GM21576 (cell line): Measurements from ENCODE around the gene GFM1.

Experiments used
- ATAC-seq: cut with Tn5 transposase; IDR thresholded peaks from one replicate; pipeline ENCODE4 v1.9.1; 2021; ENCODE audit warnings: mild to moderate bottlenecking, moderate library complexity; ENCODE audit not compliant: unreplicated experiment

The GFM1 gene

DNA sequence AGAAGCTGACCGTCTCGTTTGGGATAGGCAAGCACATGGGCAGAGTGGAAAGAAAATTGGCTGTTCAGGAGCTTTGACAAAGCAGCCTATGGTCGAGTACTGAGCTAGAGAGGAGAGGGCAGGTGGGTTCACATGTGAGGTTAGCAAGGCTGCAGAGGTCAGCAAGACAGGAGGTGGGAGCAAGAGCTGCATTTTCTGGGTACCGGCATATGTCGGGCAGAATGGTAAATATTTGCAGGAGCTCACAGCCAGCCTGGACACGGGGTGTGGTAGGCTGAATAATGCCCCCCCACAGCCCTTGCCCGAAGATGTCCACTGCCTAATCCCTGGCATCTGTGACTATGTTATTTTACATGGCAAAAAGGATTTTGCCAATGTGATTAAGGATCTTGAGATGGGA, 79.7 kb downstream of the GFM1 start:
- no peak for ATAC-seq

DNA sequence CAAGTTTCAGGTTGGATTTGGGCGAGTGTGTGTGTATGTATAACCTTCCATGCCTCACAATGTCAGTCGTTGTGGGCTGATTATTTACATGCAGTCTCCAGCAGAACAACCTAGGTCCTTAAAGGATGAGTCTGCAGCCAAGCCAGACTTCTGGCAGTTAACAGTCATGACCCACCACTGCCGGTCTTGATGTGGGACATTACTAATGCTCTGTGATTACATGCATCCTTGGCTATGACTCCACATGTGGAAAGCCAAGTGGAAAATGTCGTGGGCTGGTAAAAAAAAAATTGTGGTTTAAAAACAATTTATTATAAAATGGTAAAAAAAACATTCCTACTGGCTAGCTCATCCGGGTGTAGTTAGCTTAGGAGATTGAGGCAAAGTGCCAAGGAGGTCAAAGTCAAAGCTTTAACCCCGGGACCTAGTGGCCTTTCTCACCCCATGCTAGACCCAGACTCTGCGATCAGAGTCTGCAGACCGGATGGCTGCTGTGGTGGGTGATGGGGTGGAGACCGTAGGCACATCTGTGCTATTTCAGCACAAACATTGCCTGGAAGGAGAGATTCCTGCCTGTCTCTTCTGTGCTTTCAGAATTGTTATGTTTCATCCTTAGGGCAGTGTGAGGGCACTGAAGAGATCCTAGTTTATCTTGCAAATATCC, 81.2 kb downstream of the GFM1 start:
- ATAC-seq, result no peak

DNA sequence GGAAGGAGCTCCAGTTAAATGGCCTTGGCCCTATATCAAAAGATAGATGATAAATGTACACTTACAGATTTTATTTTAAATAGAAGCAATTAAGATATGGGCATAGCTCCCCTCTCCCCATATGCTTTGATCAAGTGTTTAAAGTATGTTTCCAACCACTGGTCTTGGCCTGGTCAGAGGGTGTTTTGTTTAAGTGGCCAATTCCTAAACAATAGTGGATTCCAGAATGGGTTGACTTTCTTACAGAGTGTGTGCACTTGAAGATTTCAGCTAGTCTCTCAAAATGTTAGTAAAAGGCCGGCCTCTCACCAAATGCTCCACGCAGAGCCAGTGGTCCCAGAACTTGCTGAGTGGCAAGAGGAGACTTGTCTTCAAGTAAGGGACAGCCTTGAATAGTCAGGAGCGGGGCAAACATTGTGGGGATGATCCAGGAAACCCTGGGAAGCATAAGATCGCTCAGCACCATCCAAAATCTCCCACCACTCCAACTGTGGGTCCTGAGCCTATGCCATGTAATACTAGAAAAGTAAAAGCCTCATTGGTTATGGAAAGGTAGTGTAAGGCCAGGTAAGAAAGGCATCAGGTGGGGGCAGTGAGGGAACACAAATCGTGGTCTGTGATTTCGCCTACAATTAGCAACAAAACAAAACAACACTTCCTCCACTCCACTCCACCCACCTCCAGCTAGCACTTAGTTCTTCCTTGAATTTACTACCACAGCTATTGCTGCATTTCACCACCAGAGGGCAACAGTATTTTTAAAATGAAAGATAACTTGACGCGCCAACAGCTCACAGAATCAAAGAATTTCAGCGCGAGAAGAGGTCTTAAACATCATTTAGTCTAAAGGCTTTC, 83.1 kb downstream of the GFM1 start:
- ATAC-seq, result peak; percentile 63

GRCh38 chr3:158728061-158728377, 83.7 kb downstream of the GFM1 start:
- no peak for ATAC-seq

GRCh38 chr3:158728851-158729250, 84.5 kb downstream of the GFM1 start:
- ATAC-seq, result no peak

- ATAC-seq, result no peak
Measured at GRCh38 chr3:158731486-158731885, 87.2 kb downstream of the GFM1 start.

DNA sequence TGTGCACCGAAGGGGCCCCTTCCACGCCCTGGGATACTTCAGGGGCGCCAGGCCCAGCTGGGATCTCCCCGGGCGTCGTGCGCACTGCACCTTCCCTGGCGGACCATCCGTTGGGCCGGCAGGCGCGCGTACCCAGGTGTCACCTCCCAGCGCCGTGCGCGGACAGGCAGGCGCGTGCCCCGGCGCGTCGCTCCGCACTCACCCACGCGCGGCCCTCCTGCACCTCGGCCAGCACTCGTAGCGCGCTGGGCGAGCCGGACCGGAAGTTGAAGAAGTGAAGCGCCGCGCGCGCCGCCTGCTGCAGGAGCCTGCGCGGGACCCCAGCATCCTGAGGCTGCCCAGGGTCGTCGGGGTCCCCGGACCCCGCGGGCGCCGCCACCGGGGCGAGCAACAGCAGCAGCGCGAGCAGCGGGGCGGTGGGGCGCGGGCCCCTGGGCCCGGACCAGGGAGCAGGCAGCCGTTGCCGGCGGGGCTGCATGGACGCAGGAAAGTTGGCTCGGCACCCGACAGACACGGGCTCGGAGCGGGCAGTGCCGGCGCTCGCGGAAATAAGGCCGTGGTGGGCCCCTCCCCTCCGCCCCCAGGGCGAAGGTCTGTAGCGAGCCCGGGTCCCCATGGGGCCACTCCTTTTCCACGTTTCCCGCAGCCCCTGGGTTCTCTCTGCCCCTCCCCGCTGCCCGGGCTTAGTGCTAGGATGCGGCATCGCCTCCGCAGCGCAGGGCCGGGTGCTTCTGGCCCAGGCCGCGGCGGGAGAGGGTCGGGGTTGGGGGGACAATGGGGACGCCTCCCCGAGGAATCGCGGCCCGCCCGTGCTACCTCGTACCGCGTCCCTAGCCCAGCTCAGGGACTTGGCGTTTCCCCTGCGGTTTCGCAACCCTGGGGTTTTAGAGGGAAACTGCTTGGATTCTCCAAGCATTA, 87.9 kb downstream of the GFM1 start, which contains the start of gene RARRES1:
Gene RARRES1, minus strand, starts transcription at position 520 of the 918 bp plus-strand sequence. Its CDS starts 42 bp downstream, at position 478.
- peak; percentile 68 for ATAC-seq

DNA sequence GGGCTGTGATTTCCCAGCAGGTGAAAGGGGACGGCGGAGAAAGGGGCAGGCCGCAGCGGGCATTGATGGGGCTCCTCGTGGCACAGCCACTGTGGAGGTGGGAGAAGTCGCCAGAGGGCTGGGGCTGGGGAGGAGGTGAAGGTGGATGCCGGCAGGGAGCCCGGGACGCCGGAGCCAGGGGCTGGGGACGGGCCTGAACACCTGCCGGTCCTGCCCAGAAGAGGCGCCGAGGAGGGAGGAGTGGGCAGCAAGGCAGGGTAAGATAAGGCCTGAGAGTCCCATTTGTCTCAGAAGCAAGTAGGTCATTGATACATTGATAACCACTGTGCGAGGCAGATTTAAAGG, 88.5 kb downstream of the GFM1 start:
- ATAC-seq, result no peak

DNA sequence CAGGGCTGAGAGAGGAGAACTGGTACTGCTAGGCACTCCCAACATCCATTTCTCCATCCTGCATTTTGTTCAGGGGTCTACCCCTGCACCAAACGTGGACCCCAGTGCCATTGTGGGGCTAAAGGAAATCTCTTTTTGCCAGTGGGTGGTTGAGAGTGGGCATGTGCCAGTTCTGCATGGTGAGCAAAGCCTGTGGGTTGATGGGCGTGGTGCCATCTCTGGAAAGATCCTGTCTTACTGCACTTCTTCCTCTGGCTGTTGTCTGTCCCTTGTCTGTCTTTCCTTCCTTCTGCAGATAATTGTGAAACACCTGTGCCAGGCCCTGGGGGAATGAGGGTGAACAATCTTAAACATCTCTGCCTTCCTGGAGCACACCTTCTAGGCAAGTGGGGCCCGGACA, 89.3 kb downstream of the GFM1 start:
- no peak for ATAC-seq

- ATAC-seq, result no peak
Measured at GRCh38 chr3:158735296-158736033, 91.1 kb downstream of the GFM1 start.

GRCh38 chr3:158737410-158737809, 93.1 kb downstream of the GFM1 start:
- no peak for ATAC-seq

DNA sequence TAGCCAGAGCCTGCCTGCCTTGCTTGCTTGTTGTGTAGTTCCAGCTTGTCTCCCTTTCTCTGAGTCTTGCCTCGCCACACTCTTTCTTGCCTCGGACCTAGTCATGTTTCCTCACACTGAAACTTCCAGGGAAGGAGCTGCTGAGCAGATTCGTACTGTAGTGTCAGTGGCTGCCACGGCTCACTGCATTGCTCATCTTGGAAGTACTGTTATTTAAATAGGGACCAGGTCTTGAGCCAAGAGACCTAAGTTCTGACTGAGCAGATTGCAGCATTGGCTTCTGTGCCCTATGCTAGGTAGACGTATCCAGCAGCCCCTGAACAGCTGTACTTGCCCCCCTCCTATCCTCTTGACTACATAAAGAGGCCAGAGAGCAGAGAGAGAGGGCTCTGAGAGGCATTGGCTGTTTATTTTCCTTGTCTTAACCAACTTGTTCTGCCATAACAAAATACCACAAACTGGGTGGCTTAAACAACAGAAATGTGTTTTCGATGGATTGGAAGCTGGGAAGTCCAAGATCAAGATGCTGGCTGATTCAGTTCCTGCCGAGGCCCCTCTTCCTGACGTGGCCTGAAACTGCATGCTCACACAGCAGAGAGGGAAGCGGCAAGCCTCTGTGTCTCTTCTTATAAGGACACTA, 93.8 kb downstream of the GFM1 start:
- no peak for ATAC-seq

DNA sequence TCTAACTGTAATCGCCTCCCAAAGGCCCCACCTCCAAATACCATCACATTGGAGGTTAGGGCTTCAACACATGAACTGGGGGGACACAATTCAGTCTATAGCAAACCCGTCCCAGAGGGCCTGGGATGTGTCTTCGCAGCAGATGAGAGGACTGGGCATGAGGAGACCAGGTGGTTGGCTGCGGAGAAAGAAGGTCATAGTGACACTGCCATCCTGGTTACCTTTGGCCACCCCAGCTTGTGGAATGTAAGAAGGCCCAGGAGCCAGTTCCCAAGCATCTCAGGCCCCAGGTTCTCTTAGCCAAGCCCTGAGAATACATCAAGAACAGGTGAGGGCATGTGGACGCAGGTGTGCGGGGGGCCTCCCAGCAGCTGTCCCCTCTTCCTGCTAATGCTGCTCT, 94.3 kb downstream of the GFM1 start:
- no peak for ATAC-seq

DNA sequence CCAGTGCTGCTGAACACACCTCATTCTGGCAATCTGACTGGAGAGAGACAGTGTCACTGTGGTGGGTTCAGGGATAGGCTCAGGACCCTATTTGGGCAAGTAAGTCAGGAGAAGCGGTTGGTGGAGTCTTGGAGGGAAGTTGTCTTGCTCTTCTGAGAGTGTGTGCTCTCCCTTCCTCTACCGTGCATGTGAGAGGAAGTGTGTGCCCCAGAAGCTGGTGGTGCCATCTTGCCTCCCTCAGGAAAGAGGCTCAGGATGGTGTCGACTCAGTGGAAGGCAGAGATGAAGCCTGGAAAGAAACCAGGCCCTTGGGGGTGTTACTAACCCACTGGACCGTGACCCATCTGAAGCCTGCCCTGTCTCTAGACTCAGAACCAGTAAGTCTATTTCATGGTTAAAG, 94.8 kb downstream of the GFM1 start:
- ATAC-seq, result no peak

DNA sequence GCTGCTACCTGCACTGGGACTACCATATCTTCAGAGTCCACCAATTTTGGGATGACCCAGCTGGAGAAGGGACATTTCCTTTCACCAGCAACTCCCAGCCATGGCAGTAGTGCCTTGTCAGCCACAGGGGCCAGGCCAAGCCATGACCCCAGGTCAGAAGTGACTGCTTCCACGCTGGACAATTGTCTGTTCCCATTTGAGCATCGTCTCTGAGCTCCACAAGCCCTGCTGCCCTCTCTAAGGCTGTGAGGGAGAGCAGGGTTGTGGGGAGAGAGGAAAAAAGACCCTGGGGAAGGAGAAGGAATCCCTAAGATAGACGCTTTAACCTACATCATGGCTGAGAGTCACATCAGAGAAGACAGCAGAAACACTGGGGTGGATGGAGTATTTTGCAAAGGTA, 95.3 kb downstream of the GFM1 start:
- no peak for ATAC-seq
